Measurements from ENCODE around the gene VWF. TPM values are rescaled to one million over a fixed set of nuclear protein-coding genes. Genes with fewer than 3 reads are reported as not detected.

VWF gene
- total and polyA plus RNA-seq, 10 of the 15 experiments (the other 5 are each of a cell fraction or from before 2014, with no cell fraction given) = 0.08 to 0.23 TPM; not detected in 8

DNA sequence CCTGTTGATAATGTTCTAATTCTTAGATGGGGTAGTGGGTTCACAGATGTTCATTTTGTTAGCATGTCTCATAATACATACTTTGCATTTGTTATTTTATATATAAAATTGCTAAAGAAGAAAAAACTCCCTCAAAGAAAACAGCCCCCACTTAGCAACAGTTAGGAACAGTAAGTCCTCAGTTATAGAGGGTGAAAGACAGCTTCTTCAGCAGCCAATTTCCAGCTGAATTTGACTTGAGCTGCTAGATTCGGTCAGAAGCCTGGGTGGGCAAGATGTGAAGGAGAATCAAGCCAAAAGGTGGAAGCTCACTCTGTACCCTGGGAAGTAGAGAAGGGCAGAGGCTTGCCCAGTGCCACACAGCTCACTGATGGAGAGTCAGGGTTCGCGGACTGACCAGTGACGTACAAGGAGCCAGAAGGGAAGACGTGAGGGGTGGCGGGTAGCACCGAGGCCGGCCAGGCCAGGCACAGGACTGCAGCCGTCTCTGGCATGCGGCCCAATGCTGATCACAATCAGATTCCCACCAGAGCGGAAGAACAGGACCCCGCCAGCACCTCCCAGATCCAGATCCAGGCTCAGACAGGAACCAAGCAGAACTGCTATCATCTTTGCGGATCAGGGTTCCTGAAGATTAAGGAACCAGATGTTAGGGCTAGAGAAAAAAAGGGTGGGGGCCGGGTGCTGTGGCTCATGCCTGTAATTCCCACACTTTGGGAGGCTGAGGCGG, 30.4 kb upstream of the VWF start:
- H3K9ac ChIP-seq (ENCODE audit: control insufficient read depth, insufficient read depth, low read length) = no peak overlapping the region

More for the DNA sequence above, 30.4 kb upstream of the VWF start:
- FAIRE-seq = no peak
- H3K4me1 ChIP-seq (ENCODE audit: control insufficient read depth, insufficient read depth, low read length) = no peaks in the 10 kb centered on the region
- SMC1A ChIA-PET (ENCODE audit: uncharacterized antibody, unreplicated experiment) = no interaction called here
- in situ Hi-C loops (cut with MboI) = no loop called here
- CTCF ChIA-PET = interaction anchor here (0.6 kb wide), 1 partner anchor 730 kb away, joined by 3 read pairs; no protein-coding TSS in a partner anchor
- no peak overlapping the region for H3K4me2 ChIP-seq (ENCODE audit: control insufficient read depth, insufficient read depth)
- no peaks in the 10 kb centered on the region for H3K36me3 ChIP-seq (ENCODE audit: control insufficient read depth in 2 of 2, insufficient read depth in 2 of 2, low read length in 1 of 2)
- intact Hi-C loops (cut with micrococcal nuclease; ENCODE audit: unreplicated experiment) = no loop called here
- POLR2A ChIA-PET = no interaction called here
- H3K4me3 ChIP-seq = no peak overlapping the region
- no peak for DNase-seq (ENCODE audit: low read depth, low spot score)
- H3K9me3 ChIP-seq (replicated peaks; ENCODE audit: control insufficient read depth, insufficient read depth, low read length) = no peaks in the 10 kb centered on the region
- RAD21 ChIA-PET (ENCODE audit: unreplicated experiment) = interaction anchor here (0.9 kb wide), 1 partner anchor 40 kb away, joined by 3 read pairs; no protein-coding TSS in a partner anchor
- no peak overlapping the region for H2AFZ ChIP-seq (ENCODE audit: control insufficient read depth, low read depth, low read length)
- H3K27me3 ChIP-seq (replicated peaks in 1 of 2; ENCODE audit: control insufficient read depth in 2 of 2, insufficient read depth in 2 of 2, low read length in 1 of 2) = no peaks in the 10 kb centered on the region
- no TSS peak for BruUV-seq (replicated peaks)
- 71% methylated on average over 13 of the region's 15 CpGs for WGBS (ENCODE audit: insufficient coverage, insufficient replicate concordance, low lambda C conversion rate, missing lambda C conversion rate)
- no peak overlapping the region for H3K27ac ChIP-seq (ENCODE audit: control insufficient read depth, insufficient read depth)
- H4K20me1 ChIP-seq (ENCODE audit: control insufficient read depth, insufficient read depth) = no peaks in the 10 kb centered on the region
- no peak for ATAC-seq
- H3K79me2 ChIP-seq (ENCODE audit: control insufficient read depth, insufficient read depth, low read length) = no peaks in the 10 kb centered on the region
- TF ChIP-seq DPF2 (IDR thresholded peaks at IDR 0.05) (no peak), CEBPB (IDR thresholded peaks at IDR 0.05; ENCODE audit: borderline replicate concordance in 1 of 2, low read depth in 2 of 2, low read length in 2 of 2) (no peak), SRF (IDR thresholded peaks at IDR 0.05; ENCODE audit: low read depth in 2 of 2, low read length in 2 of 2) (no peak), BMI1 (IDR thresholded peaks at IDR 0.05; ENCODE audit: borderline replicate concordance) (no peak), BCL11A (IDR thresholded peaks at IDR 0.05; ENCODE audit: low read depth, low read length) (no peak)
- TF ChIP-seq, protein P1, sequence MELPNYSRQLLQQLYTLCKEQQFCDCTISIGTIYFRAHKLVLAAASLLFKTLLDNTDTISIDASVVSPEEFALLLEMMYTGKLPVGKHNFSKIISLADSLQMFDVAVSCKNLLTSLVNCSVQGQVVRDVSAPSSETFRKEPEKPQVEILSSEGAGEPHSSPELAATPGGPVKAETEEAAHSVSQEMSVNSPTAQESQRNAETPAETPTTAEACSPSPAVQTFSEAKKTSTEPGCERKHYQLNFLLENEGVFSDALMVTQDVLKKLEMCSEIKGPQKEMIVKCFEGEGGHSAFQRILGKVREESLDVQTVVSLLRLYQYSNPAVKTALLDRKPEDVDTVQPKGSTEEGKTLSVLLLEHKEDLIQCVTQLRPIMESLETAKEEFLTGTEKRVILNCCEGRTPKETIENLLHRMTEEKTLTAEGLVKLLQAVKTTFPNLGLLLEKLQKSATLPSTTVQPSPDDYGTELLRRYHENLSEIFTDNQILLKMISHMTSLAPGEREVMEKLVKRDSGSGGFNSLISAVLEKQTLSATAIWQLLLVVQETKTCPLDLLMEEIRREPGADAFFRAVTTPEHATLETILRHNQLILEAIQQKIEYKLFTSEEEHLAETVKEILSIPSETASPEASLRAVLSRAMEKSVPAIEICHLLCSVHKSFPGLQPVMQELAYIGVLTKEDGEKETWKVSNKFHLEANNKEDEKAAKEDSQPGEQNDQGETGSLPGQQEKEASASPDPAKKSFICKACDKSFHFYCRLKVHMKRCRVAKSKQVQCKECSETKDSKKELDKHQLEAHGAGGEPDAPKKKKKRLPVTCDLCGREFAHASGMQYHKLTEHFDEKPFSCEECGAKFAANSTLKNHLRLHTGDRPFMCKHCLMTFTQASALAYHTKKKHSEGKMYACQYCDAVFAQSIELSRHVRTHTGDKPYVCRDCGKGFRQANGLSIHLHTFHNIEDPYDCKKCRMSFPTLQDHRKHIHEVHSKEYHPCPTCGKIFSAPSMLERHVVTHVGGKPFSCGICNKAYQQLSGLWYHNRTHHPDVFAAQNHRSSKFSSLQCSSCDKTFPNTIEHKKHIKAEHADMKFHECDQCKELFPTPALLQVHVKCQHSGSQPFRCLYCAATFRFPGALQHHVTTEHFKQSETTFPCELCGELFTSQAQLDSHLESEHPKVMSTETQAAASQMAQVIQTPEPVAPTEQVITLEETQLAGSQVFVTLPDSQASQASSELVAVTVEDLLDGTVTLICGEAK (IDR thresholded peaks at IDR 0.05; ENCODE audit: borderline replicate concordance) = no peak
- TF ChIP-seq, protein P2, sequence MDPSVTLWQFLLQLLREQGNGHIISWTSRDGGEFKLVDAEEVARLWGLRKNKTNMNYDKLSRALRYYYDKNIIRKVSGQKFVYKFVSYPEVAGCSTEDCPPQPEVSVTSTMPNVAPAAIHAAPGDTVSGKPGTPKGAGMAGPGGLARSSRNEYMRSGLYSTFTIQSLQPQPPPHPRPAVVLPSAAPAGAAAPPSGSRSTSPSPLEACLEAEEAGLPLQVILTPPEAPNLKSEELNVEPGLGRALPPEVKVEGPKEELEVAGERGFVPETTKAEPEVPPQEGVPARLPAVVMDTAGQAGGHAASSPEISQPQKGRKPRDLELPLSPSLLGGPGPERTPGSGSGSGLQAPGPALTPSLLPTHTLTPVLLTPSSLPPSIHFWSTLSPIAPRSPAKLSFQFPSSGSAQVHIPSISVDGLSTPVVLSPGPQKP (IDR thresholded peaks at IDR 0.05; ENCODE audit: low read depth, low read length) = no peak
- TF ChIP-seq, protein P3, sequence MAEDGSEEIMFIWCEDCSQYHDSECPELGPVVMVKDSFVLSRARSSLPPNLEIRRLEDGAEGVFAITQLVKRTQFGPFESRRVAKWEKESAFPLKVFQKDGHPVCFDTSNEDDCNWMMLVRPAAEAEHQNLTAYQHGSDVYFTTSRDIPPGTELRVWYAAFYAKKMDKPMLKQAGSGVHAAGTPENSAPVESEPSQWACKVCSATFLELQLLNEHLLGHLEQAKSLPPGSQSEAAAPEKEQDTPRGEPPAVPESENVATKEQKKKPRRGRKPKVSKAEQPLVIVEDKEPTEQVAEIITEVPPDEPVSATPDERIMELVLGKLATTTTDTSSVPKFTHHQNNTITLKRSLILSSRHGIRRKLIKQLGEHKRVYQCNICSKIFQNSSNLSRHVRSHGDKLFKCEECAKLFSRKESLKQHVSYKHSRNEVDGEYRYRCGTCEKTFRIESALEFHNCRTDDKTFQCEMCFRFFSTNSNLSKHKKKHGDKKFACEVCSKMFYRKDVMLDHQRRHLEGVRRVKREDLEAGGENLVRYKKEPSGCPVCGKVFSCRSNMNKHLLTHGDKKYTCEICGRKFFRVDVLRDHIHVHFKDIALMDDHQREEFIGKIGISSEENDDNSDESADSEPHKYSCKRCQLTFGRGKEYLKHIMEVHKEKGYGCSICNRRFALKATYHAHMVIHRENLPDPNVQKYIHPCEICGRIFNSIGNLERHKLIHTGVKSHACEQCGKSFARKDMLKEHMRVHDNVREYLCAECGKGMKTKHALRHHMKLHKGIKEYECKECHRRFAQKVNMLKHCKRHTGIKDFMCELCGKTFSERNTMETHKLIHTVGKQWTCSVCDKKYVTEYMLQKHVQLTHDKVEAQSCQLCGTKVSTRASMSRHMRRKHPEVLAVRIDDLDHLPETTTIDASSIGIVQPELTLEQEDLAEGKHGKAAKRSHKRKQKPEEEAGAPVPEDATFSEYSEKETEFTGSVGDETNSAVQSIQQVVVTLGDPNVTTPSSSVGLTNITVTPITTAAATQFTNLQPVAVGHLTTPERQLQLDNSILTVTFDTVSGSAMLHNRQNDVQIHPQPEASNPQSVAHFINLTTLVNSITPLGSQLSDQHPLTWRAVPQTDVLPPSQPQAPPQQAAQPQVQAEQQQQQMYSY (CRISPR knock-in tag; IDR thresholded peaks at IDR 0.05) = no peak
